Measurements from ENCODE around the gene TBPL1. TPM values are rescaled to one million over a fixed set of nuclear protein-coding genes. Genes with fewer than 3 reads are reported as not detected.

Gene TBPL1
- total RNA-seq, 1 experiment from 2014 or later, result 42.1 TPM

- TF ChIP-seq CREB1 (CRISPR knock-in tag; IDR thresholded peaks at IDR 0.05) (no peak), FOXP4 (CRISPR knock-in tag; IDR thresholded peaks at IDR 0.05) (no peak), ATF1 (CRISPR knock-in tag; IDR thresholded peaks at IDR 0.05) (no peak), ZSCAN18 (CRISPR knock-in tag; IDR thresholded peaks at IDR 0.05) (no peak), ARID4B (CRISPR knock-in tag; IDR thresholded peaks at IDR 0.05; ENCODE audit: borderline replicate concordance) (no peak), FOXK1 (CRISPR knock-in tag; IDR thresholded peaks at IDR 0.05) (no peak)
Measured at GRCh38 chr6:133918208-133918930, 34.7 kb upstream of the TBPL1 start (continued).

- H3K4me1 Mint-ChIP-seq, result peaks cover 31% of the 10 kb centered on the region
- ATAC-seq (no peak), DNase-seq (ENCODE audit: low spot score) (no peak)
- ChIA-PET POLR2A (no interaction called here), CTCF (no interaction called here)
- no peak overlapping the region for H3K4me3 Mint-ChIP-seq
- no peaks in the 10 kb centered on the region for H3K36me3 Mint-ChIP-seq
- H3K27ac Mint-ChIP-seq, result no peak overlapping the region
- H3K9me3 Mint-ChIP-seq, result no peaks in the 10 kb centered on the region; the same call in 1 of the 2 replicates
- H3K27me3 Mint-ChIP-seq (ENCODE audit: low read depth), result no peaks in the 10 kb centered on the region
- no peak for TF ChIP-seq NR3C1 (CRISPR knock-in tag; conservative IDR thresholded peaks at IDR 0.05; ENCODE audit: low read depth)
- TF ChIP-seq FOXK1 (CRISPR knock-in tag; IDR thresholded peaks at IDR 0.05), result no peak
- no peak for TF ChIP-seq PRRX2 (CRISPR knock-in tag; IDR thresholded peaks at IDR 0.05)
- TF ChIP-seq MYBL2 (CRISPR knock-in tag; IDR thresholded peaks at IDR 0.05), result no peak
- no peak for TF ChIP-seq ZNF232 (CRISPR knock-in tag; IDR thresholded peaks at IDR 0.05)
- TF ChIP-seq SMAD4 (CRISPR knock-in tag; IDR thresholded peaks at IDR 0.05), result no peak
- TF ChIP-seq CTCF (IDR thresholded peaks at IDR 0.05), result no peak
- no peak for TF ChIP-seq ZNF281 (CRISPR knock-in tag; IDR thresholded peaks at IDR 0.05)
- no peak for TF ChIP-seq SMAD3 (CRISPR knock-in tag; IDR thresholded peaks at IDR 0.05; ENCODE audit: borderline replicate concordance)
- no peak for TF ChIP-seq AR (CRISPR knock-in tag; IDR thresholded peaks at IDR 0.05)
- TF ChIP-seq ZNF263 (CRISPR knock-in tag; IDR thresholded peaks at IDR 0.05; ENCODE audit: low read depth), result no peak
- TF ChIP-seq RELA (CRISPR knock-in tag; IDR thresholded peaks at IDR 0.05; ENCODE audit: borderline replicate concordance), result no peak
- no peak for TF ChIP-seq OVOL2 (CRISPR knock-in tag; IDR thresholded peaks at IDR 0.05; ENCODE audit: borderline replicate concordance)
- TF ChIP-seq CDX4 (CRISPR knock-in tag; IDR thresholded peaks at IDR 0.05; ENCODE audit: borderline replicate concordance), result no peak
- no peak for TF ChIP-seq IRF2 (CRISPR knock-in tag; IDR thresholded peaks at IDR 0.05; ENCODE audit: borderline replicate concordance, low read depth)
Measured at GRCh38 chr6:133919362-133919761, 33.7 kb upstream of the TBPL1 start.
